Upper lobe of left lung (tissue), 4 donors: ENCODE data around the gene NIN.

Experiments used
- EP300 ChIP-seq, 4 donors: sonication (generic); formaldehyde crosslinking; IDR thresholded peaks; one replicate each; pipeline ENCODE4 v1.5.1; 2017; ENCODE audit warnings: antibody characterized with exemption in 4 of 4, control low read depth in 2 of 4
- POLR2A ChIP-seq, 4 donors: fragments of 450-650 bp; IDR thresholded peaks; one replicate each; pipeline ENCODE4 v1.5.1; 2016 to 2017; ENCODE audit warnings: antibody characterized with exemption in 4 of 4, mild to moderate bottlenecking in 2 of 4
- POLR2AphosphoS5 ChIP-seq, 2 donors: sonication (generic); formaldehyde crosslinking; IDR thresholded peaks; one replicate each; pipeline ENCODE4 v1.5.1; 2017; ENCODE audit warnings: antibody characterized with exemption in 2 of 2
- TF ChIP-seq, protein P1 (sequence below), 6 experiments: fragments of 450-650 bp in 4 of 6; fragments of 200-600 bp in 2 of 6; sonication (generic) in 2 of 6; IDR thresholded peaks; one replicate each; pipeline ENCODE4 v1.5.1; 2016 to 2019; ENCODE audit warnings: antibody characterized with exemption in 6 of 6

DNA sequence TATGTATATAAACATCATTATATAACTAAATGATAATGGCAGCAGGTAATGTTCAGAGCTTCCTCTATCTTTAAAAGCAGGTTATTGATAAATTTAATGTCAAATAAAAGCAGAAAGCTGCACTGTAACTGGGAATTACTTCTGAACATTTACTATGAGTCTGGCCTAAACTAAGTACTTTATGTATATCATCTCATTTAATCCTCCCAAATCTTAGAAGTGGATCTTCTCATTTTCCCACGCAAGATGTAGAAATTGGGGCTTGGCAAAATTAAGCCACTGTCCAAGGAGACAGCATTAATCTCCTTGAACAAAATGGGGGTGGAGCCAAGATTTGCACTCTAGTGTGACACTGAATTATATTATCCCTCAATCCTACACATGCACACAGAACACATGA is 5.7 kb downstream of the NIN start:
- TF ChIP-seq, protein P1, sequence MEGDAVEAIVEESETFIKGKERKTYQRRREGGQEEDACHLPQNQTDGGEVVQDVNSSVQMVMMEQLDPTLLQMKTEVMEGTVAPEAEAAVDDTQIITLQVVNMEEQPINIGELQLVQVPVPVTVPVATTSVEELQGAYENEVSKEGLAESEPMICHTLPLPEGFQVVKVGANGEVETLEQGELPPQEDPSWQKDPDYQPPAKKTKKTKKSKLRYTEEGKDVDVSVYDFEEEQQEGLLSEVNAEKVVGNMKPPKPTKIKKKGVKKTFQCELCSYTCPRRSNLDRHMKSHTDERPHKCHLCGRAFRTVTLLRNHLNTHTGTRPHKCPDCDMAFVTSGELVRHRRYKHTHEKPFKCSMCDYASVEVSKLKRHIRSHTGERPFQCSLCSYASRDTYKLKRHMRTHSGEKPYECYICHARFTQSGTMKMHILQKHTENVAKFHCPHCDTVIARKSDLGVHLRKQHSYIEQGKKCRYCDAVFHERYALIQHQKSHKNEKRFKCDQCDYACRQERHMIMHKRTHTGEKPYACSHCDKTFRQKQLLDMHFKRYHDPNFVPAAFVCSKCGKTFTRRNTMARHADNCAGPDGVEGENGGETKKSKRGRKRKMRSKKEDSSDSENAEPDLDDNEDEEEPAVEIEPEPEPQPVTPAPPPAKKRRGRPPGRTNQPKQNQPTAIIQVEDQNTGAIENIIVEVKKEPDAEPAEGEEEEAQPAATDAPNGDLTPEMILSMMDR (IDR thresholded peaks at IDR 0.05), result no peak
- TF ChIP-seq EP300 (IDR thresholded peaks at IDR 0.05) (no peak), POLR2A (IDR thresholded peaks at IDR 0.05) (no peak), POLR2AphosphoS5 (IDR thresholded peaks at IDR 0.05) (no peak)
